HG02852 (cell line): ENCODE measurements around the gene SMC1A.
"Not testable (repeated sequence)": the region's sequence is repeated elsewhere in the genome, so short reads cannot be mapped to it uniquely, and the experiment has no call there.

ENCODE experiments used
- ATAC-seq: cut with Tn5 transposase; IDR thresholded peaks from one replicate; pipeline ENCODE4 v1.9.1; 2021; ENCODE audit warnings: mild to moderate bottlenecking, moderate library complexity; ENCODE audit not compliant: unreplicated experiment

Gene SMC1A

GRCh38 chrX:53422861-53423306 is 430 bp upstream of the SMC1A start, which contains the start of gene RIBC1:
Gene RIBC1 (plus strand): TSS chrX:53422873. CDS start chrX:53426277, 3,404 bp downstream.
- no peak for ATAC-seq

GRCh38 chrX:53421772-53422085 is 725 bp downstream of the SMC1A start:
- ATAC-seq, result peak; percentile 19

GRCh38 chrX:53421125-53421524 is 1.3 kb downstream of the SMC1A start:
- no peak for ATAC-seq

GRCh38 chrX:53420351-53420750 is 2.1 kb downstream of the SMC1A start:
- not testable (repeated sequence) for ATAC-seq

GRCh38 chrX:53412446-53412845 is 10.0 kb downstream of the SMC1A start:
- no peak for ATAC-seq

GRCh38 chrX:53403535-53403934 is 18.9 kb downstream of the SMC1A start:
- no peak for ATAC-seq

- ATAC-seq, result no peak
These were observed 24.2 kb downstream of the SMC1A start for GRCh38 chrX:53398216-53398615.

- no peak for ATAC-seq
These were observed 26.7 kb downstream of the SMC1A start for GRCh38 chrX:53395605-53396298.

- no peak for ATAC-seq
These were observed 38.9 kb downstream of the SMC1A start for GRCh38 chrX:53383376-53384076.

- ATAC-seq, result no peak
These were observed 42.7 kb downstream of the SMC1A start for GRCh38 chrX:53379747-53380146.

GRCh38 chrX:53379008-53379710 is 43.3 kb downstream of the SMC1A start:
- no peak for ATAC-seq

- no peak for ATAC-seq
These were observed 45.0 kb downstream of the SMC1A start for GRCh38 chrX:53377464-53377863.

- ATAC-seq, result no peak
These were observed 45.6 kb downstream of the SMC1A start for GRCh38 chrX:53376888-53377287.

- ATAC-seq, result no peak
These were observed 47.5 kb downstream of the SMC1A start for GRCh38 chrX:53374923-53375322.

- no peak for ATAC-seq
These were observed 48.1 kb downstream of the SMC1A start for GRCh38 chrX:53374222-53374820.

GRCh38 chrX:53373307-53373706 is 49.1 kb downstream of the SMC1A start:
- no peak for ATAC-seq

GRCh38 chrX:53366454-53366853 is 56.0 kb downstream of the SMC1A start:
- ATAC-seq, result not testable (repeated sequence)

GRCh38 chrX:53362449-53362848 is 60.0 kb downstream of the SMC1A start:
- ATAC-seq, result no peak

- ATAC-seq, result no peak
These were observed 64.5 kb downstream of the SMC1A start for GRCh38 chrX:53357799-53358530.

- no peak for ATAC-seq
These were observed 66.3 kb downstream of the SMC1A start for GRCh38 chrX:53356186-53356585.

- ATAC-seq, result no peak
These were observed 67.8 kb downstream of the SMC1A start for GRCh38 chrX:53354669-53355068.
